Omental fat pad (tissue), 4 donors: ENCODE results near the gene TRAF6. TPM values are rescaled to one million over a fixed set of nuclear protein-coding genes. Genes with fewer than 3 reads are reported as not detected.

Source experiments
- ATAC-seq: fragments of 150-250 bp; one replicate; pipeline ENCODE4 v1.9.1; 2016; ENCODE audit warnings: mild to moderate bottlenecking, moderate library complexity; ENCODE audit not compliant: low FRiP score
- DNase-seq: peaks from one replicate; pipeline ENCODE4 v3.0.0-alpha.2; 2019; ENCODE audit warnings: low spot score
- total RNA-seq, 4 donors: library from RNA; depleted of rRNA; stranded (reverse); fragments of >200 nt; gene quantifications; one replicate each; pipeline ENCODE4 v1.1.0, GENCODE V29; 2016
- TF ChIP-seq, protein P1 (sequence below), 3 donors: fragments of 450-650 bp; IDR thresholded peaks; one replicate each; pipeline ENCODE4 v1.5.1; 2016 to 2017; ENCODE audit warnings: antibody characterized with exemption in 3 of 3, mild to moderate bottlenecking in 3 of 3, moderate library complexity in 2 of 3

The TRAF6 gene
- total RNA-seq, 4 donors from 2014 or later: 10.1 to 17.5 (median 13.9) TPM

DNA sequence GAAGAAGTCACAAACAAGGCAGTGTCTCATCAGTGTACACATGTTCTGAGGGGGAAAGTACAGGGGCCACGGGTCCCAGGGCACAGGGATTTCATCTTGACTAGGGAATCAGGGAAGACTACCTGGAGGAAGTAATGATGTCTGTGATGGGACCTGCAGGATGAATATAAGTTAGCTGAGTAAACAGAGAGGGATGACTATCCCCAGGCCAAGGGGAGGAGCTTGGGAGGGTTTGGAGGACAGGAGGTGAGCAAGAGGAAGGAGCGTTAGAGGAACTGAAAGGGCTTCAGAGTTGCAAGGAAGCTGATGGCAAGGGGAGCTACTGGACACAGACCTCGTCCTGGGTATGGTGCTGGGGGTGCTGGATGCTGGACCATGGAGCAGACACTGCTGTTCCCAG lies 56.4 kb downstream of the TRAF6 start:
- ATAC-seq: no peak

DNA sequence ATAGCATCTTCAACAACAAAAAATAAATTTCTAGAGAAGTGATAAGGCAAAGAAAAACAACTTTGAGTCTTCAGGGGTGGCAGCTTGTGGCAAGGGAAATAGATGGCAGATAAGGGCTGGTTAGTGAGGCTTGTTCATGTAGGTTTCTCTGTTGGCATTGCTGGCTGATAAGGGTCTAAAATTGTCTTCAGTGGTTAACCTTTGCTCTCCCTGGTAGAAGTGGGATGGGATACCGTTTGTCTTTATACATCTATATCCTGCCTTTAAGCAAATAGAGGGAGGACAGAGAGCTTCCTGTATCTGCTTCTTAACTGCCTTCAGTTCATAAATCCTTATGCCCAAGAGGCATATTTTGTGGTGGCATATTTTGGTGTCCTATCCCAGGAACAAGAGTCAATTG lies 57.1 kb downstream of the TRAF6 start:
- TF ChIP-seq, protein P1, sequence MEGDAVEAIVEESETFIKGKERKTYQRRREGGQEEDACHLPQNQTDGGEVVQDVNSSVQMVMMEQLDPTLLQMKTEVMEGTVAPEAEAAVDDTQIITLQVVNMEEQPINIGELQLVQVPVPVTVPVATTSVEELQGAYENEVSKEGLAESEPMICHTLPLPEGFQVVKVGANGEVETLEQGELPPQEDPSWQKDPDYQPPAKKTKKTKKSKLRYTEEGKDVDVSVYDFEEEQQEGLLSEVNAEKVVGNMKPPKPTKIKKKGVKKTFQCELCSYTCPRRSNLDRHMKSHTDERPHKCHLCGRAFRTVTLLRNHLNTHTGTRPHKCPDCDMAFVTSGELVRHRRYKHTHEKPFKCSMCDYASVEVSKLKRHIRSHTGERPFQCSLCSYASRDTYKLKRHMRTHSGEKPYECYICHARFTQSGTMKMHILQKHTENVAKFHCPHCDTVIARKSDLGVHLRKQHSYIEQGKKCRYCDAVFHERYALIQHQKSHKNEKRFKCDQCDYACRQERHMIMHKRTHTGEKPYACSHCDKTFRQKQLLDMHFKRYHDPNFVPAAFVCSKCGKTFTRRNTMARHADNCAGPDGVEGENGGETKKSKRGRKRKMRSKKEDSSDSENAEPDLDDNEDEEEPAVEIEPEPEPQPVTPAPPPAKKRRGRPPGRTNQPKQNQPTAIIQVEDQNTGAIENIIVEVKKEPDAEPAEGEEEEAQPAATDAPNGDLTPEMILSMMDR (IDR thresholded peaks at IDR 0.05): no peak

More for the DNA sequence above, 56.4 kb downstream of the TRAF6 start:
- no peak for DNase-seq
- TF ChIP-seq, protein P1 (IDR thresholded peaks at IDR 0.05): no peak

GRCh38 chr11:36452236-36452940 lies 57.7 kb downstream of the TRAF6 start:
- TF ChIP-seq, protein P1 (IDR thresholded peaks at IDR 0.05): no peak
- DNase-seq: no peak
- ATAC-seq: no peak

More for the DNA sequence above, 57.1 kb downstream of the TRAF6 start:
- ATAC-seq (no peak), DNase-seq (no peak)

GRCh38 chr11:36451681-36452080 lies 58.4 kb downstream of the TRAF6 start:
- TF ChIP-seq, protein P1 (IDR thresholded peaks at IDR 0.05): no peak
- DNase-seq (no peak), ATAC-seq (no peak)

- no peak for DNase-seq
- TF ChIP-seq, protein P1 (IDR thresholded peaks at IDR 0.05): no peak
- ATAC-seq: no peak
Measured at GRCh38 chr11:36451045-36451444, 59.0 kb downstream of the TRAF6 start.

DNA sequence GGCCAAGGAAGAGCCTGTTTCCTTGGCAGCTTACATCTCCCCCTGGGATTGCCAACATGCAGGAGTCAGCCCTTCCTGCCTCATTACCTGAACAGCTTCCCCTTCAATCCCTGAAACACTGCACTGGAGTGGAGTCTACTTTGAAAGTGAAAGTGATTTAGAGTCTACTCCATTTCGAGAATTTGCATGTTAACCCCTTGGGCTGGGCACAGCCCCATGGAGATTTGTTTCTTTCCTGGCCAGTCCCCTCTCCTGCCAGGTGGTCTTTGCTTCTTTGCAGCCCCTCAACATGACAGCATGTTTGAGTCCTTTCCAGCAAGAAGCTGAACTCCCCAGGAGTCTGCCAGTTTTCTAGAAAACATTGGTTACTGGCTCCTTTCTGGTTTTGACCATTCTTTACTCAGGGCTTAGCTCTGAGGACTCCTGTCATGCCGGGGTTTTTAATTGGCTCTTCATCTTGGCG lies 59.9 kb downstream of the TRAF6 start:
- DNase-seq (no peak), ATAC-seq (peak; percentile 58)
- TF ChIP-seq, protein P1 (IDR thresholded peaks at IDR 0.05): no peak

DNA sequence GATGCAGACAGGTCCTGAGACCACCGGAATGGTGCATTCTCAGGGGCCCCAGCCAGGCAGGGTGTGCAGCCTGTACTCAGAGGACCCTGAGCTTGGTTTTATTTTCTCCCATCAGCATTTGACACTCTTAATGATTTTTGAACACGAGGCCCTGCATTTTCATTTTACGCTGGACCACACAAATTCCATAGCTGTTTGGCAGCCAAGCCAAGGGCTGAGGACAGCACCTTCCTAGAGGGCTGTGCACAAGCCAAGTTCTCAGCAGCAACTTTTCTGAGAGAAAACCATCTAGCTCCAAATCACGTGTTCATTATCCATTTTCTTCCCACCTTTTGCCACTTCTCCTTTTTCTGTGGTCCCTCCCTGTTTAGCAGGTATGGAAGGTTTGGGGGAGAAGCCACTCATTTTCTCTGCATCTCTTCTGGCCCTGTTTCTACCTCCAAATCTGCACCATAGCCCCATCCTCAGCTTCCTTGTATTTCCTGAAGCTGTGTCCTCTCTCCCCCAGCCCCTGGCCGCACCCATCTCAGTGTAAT lies 60.4 kb downstream of the TRAF6 start:
- TF ChIP-seq, protein P1 (IDR thresholded peaks at IDR 0.05): no peak
- DNase-seq (no peak), ATAC-seq (no peak)
